GM19023 (cell line): Measurements from ENCODE around the gene MIEF1.

Experiments used
- ATAC-seq: cut with Tn5 transposase; IDR thresholded peaks from one replicate; pipeline ENCODE4 v1.9.1; 2021; ENCODE audit warnings: mild to moderate bottlenecking, moderate library complexity; ENCODE audit not compliant: unreplicated experiment

The MIEF1 gene

GRCh38 chr22:39470451-39471291 is 31.4 kb upstream of the MIEF1 start:
- no peak for ATAC-seq

GRCh38 chr22:39471381-39472141 is 30.5 kb upstream of the MIEF1 start:
- no peak for ATAC-seq

DNA sequence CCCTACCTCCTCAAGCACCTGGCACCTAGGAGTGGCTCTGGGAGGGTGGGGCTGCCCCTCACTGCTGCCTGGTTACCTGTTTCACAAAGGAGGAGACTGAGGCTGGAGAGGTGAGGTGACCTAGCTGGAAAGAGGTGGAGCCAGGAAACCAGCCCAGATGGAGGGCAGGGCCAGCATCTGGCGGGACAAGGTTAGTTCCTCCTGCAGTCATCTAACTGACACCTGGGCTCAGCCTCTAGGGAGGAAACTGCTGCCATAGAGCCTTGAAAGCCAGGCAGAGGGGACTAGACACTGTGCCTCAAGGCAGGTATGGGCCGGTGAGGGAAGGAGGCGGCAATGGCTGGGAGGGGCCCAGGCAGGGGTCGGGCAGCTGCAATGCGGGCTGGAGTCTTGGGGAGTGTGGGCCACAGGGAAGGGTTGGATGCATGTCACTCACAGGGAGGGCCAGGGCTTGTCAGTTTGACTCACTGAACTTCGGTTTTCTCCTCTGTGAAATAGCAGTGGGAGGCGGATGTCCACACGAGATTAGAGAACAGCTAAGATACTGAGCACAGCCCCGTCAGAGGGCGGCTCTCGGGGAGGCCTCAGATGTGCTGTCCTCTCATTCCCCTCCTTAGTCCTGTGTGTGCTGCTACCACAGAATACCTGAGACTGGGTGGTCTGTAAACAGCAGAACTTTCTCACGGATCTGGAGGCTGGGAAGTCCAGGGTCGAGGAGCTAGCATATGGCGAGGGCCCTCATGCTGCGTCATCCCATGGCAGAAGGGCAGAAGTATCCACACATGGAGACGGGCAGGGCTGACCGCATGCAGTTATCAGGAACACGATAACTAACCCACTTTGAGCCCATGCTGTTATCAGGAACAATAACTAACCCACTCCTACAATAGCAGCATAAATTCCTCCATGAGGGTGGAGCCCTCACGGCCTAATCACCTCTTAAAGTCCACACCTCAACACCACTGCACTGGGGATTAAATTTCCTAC is 29.2 kb upstream of the MIEF1 start:
- no peak for ATAC-seq

DNA sequence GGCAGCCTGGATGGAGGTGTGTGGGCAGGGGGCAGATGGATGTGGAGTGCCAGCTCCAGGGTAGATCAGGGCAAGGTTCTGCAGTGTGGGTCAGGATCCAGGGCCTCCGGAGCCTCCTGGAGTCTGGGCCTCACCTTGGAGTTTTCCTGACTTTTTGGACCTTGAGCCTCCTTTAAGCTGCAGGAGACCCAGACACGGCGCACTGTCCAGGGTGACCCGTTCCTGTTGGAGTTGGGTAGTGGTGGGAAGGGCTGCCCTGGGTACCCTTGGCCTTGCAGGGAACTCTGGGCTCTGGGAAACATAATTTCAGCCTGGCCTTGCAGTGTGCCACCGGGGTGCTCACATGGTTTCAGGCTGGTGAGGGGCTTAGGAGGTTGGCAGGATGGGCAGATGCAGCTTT is 28.2 kb upstream of the MIEF1 start:
- ATAC-seq = no peak

DNA sequence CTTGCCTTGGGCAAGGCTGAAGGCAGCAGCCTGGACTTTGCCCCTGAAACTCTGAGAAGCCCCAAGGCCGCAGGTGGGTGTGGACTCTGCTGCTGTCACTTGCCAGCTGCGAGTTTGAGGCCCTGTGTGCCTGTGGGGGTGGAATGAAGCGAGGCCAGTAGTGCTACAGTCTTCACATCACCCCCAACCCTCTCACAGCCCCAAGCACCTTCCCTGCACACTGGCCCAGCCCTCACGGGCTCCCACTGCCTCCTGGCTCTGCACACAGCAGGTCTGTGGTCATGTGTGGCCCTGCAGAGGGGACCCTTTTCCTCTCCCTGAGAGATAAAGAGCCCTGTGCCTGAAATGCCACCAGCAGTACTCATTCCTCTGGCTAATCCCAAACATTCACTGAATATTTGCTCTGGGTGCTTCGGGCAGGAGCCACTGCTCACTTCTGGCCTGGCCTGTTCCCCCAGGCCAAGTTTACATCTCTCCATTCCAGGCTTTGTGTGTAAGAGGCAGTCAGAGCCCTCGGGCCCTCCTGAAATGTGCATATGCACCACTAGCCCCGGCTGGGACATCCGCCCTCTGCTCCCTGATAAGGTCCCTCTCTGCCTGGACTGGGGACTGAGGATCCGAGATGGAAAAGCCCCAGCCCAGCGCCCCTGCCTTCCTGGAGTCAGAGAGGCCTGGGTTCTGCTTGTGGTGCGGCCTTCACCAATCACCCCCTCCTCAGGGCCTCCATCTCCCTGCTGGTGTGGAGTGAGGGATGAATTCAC is 27.6 kb upstream of the MIEF1 start:
- no peak for ATAC-seq

GRCh38 chr22:39475337-39475736 is 26.8 kb upstream of the MIEF1 start:
- no peak for ATAC-seq

GRCh38 chr22:39475902-39476301 is 26.2 kb upstream of the MIEF1 start:
- ATAC-seq = no peak

GRCh38 chr22:39476664-39477063 is 25.4 kb upstream of the MIEF1 start:
- ATAC-seq = no peak

DNA sequence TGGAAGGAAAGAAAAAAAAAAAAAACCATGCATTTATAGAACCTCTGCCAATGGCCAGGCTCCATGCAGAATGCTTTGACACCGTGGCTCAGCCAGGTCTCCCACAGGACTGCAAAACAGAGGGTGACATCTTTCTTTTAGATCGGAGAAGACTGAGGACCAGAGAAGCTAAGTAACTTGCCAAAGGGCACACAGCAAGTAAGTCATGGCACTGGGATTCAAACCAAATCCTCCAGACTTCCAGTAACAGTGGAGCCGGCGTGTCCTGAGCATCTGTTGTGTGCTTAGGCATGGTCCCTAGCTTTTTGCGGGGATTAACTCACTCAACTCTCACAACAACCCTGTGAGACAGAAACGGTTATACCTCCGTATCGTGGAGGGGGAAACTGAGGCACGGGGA is 24.5 kb upstream of the MIEF1 start:
- no peak for ATAC-seq

DNA sequence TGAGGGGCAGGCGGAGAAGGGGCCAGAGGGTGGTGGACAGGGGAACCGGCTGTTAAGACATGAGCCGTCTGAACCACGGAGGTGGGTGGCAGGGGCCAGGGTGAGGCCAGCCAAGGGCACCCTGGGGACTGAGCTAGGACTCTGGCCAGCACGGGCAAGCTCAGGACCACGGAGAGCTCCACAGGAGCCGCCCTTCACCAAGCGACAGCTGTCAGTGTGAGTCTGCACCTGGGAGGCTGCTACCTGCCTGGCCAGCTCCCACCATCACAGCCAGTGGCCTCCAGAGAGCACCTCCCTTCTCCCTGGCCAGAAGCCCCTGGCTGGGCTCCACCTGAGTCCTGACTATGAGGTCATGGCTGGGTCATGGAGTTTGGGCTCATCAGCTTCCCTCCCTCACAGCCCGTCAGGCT is 23.6 kb upstream of the MIEF1 start:
- ATAC-seq = no peak

DNA sequence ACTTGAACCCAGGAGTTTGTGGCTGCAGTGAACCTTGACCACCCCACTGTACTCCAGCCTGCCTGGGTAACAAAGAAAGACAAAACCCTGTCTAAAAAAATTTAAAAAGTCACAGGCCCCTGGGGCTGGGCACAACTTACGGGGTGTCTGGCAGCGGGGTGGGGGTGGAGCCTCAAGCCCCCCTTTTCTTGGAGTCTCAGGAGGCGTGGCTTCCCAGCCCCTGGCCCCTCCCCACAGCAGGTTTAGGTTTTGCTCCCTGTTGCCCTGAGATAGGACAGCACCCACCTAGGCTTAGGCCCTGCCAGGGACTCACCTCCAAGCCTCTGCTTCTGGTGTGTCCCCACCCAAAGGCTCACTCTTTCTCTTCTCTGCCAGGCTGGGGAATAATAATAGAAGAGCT is 22.8 kb upstream of the MIEF1 start:
- no peak for ATAC-seq

- ATAC-seq = no peak
Measured at GRCh38 chr22:39480557-39480956, 21.5 kb upstream of the MIEF1 start.

GRCh38 chr22:39481054-39481453 is 21.0 kb upstream of the MIEF1 start:
- ATAC-seq = no peak

- no peak for ATAC-seq
Measured at GRCh38 chr22:39481595-39481994, 20.5 kb upstream of the MIEF1 start.

DNA sequence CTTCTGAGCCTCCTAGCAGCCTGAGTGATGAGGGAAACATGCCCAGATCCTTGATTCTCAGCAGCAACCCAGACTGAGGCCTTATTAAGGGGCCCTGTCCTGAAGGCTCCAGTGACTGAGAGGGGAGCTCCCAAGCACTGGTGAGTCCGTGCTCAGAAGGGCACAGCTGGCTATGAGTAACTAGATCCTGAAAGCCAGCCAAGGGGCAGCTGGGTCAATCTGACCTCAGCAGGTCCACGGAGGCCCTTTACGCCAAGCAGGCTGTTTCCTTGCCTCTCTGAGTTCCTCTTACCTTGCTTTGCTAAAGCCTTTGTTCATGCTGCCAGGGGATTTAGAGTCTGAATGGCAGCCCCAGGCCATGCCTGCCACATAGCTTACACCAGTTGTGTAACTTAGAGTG is 19.3 kb upstream of the MIEF1 start:
- ATAC-seq = no peak

- no peak for ATAC-seq
Measured at GRCh38 chr22:39486951-39487825, 14.9 kb upstream of the MIEF1 start.

DNA sequence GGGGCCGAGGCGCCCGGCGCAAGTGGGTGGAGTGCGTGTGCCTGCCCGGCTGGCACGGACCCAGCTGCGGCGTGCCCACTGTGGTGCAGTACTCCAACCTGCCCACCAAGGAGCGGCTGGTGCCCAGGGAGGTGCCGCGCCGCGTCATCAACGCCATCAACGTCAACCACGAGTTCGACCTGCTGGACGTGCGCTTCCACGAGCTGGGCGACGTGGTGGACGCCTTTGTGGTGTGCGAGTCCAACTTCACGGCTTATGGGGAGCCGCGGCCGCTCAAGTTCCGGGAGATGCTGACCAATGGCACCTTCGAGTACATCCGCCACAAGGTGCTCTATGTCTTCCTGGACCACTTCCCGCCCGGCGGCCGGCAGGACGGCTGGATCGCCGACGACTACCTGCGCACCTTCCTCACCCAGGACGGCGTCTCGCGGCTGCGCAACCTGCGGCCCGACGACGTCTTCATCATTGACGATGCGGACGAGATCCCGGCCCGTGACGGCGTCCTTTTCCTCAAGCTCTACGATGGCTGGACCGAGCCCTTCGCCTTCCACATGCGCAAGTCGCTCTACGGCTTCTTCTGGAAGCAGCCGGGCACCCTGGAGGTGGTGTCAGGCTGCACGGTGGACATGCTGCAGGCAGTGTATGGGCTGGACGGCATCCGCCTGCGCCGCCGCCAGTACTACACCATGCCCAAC is 14.1 kb upstream of the MIEF1 start:
- no peak for ATAC-seq

DNA sequence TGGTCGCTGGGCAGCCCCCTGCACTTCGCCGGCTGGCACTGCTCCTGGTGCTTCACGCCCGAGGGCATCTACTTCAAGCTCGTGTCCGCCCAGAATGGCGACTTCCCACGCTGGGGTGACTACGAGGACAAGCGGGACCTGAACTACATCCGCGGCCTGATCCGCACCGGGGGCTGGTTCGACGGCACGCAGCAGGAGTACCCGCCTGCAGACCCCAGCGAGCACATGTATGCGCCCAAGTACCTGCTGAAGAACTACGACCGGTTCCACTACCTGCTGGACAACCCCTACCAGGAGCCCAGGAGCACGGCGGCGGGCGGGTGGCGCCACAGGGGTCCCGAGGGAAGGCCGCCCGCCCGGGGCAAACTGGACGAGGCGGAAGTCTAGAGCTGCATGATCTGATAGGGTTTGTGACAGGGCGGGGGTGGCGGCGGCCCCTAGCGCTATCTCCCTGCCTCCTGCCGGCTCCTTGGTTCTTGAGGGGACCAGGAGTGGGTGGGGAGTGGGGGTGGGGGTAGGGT is 13.5 kb upstream of the MIEF1 start:
- no peak for ATAC-seq
